ENCODE results near the gene HOXA4.

The HOXA4 gene

DNA sequence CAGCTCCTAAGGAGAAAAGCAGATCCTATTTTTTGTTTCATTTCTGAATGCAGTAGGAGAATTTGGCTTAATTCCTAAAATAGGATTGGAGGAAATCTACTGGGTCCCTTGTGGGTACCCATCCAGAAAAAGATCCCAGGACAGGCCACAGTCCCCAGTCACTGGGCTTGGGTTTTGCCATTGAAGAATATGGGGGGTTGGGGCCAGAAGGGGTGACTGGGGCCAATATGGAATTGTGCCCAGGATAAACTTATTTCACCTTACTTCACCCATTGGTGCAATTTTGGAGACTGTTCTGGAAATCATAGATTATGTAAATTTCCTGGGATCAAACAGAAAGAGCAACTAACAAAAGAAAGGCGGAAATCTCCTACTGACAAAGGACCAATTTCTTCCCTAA lies 7.9 kb upstream of the HOXA4 start:
- Histone ChIP-seq H3K27me3 (replicated peaks; ENCODE audit: control insufficient read depth, insufficient read depth, low read length) (no peaks in the 10 kb centered on the region), H3K4me3 (replicated peaks; ENCODE audit: low read depth, low read length) (no peak overlapping the region), H3K36me3 (ENCODE audit: control insufficient read depth, insufficient read depth, low read length) (no peaks in the 10 kb centered on the region)
- TF ChIP-seq, protein P1, sequence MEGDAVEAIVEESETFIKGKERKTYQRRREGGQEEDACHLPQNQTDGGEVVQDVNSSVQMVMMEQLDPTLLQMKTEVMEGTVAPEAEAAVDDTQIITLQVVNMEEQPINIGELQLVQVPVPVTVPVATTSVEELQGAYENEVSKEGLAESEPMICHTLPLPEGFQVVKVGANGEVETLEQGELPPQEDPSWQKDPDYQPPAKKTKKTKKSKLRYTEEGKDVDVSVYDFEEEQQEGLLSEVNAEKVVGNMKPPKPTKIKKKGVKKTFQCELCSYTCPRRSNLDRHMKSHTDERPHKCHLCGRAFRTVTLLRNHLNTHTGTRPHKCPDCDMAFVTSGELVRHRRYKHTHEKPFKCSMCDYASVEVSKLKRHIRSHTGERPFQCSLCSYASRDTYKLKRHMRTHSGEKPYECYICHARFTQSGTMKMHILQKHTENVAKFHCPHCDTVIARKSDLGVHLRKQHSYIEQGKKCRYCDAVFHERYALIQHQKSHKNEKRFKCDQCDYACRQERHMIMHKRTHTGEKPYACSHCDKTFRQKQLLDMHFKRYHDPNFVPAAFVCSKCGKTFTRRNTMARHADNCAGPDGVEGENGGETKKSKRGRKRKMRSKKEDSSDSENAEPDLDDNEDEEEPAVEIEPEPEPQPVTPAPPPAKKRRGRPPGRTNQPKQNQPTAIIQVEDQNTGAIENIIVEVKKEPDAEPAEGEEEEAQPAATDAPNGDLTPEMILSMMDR (IDR thresholded peaks at IDR 0.05; ENCODE audit: insufficient read depth, low read length, poor library complexity, severe bottlenecking) = no peak
- DNase-seq (ENCODE audit: extremely low read depth, insufficient read length) = no peak

DNA sequence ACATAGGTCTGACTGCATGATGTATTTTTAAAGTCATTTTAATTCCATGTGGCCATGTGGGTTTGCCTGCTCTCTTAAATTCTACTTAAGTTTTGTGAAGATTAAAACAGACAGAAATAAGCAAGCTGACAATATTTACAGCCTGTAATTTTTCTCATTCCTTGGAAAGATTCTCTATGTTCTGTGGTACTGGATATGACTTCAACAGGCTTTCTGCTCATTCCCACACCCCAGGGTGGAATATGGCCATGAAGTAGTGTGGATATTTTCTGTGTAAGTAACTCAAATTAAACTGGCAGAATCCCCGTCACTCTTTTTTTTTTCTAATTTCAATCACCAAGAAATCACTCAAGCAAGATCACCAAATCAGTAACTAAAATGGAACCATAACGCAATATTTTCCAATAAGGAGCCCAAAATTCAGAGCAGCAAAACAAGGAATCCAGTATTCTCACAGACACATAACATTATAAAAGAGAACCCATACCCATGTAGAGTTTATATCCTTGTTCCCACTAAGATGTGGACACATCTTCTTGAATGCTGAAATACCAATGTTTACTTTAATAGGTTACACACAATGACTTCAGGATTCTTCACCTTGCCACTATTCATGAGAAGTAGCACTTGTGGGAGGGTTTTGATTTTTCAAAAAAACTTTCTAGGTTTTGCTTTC lies 7.2 kb upstream of the HOXA4 start:
- Histone ChIP-seq H3K4me3 (replicated peaks; ENCODE audit: low read depth, low read length) (no peak overlapping the region), H3K36me3 (ENCODE audit: control insufficient read depth, insufficient read depth, low read length) (no peaks in the 10 kb centered on the region), H3K27me3 (replicated peaks; ENCODE audit: control insufficient read depth, insufficient read depth, low read length) (no peaks in the 10 kb centered on the region)
- TF ChIP-seq, protein P1 (IDR thresholded peaks at IDR 0.05; ENCODE audit: insufficient read depth, low read length, poor library complexity, severe bottlenecking) = no peak
- DNase-seq (ENCODE audit: extremely low read depth, insufficient read length) = no peak

DNA sequence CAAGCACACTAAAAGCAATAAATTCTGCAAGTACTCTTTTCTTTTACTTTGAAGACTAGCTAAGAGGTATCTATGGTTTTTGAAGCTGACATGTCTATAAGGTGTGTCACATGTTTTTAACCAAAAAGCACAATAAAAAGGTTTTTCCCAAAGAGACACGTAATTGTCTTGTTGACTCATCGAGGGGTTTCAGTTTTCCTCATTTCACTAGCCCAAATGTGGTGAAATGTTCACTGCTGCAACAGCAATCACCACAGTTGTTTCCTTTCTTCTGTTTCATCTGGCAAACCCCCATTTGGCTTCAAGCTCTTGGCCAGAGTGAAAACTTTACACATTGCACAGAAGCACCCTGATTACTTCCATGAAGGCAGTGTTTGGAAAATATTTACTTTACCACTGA lies 3.8 kb upstream of the HOXA4 start:
- no peak overlapping the region for H3K4me3 ChIP-seq (replicated peaks; ENCODE audit: low read depth, low read length)
- DNase-seq (ENCODE audit: extremely low read depth, insufficient read length) = no peak
- H3K36me3 ChIP-seq (ENCODE audit: control insufficient read depth, insufficient read depth, low read length) = no peaks in the 10 kb centered on the region
- TF ChIP-seq, protein P1 (IDR thresholded peaks at IDR 0.05; ENCODE audit: insufficient read depth, low read length, poor library complexity, severe bottlenecking) = no peak
- no peaks in the 10 kb centered on the region for H3K27me3 ChIP-seq (replicated peaks; ENCODE audit: control insufficient read depth, insufficient read depth, low read length)

DNA sequence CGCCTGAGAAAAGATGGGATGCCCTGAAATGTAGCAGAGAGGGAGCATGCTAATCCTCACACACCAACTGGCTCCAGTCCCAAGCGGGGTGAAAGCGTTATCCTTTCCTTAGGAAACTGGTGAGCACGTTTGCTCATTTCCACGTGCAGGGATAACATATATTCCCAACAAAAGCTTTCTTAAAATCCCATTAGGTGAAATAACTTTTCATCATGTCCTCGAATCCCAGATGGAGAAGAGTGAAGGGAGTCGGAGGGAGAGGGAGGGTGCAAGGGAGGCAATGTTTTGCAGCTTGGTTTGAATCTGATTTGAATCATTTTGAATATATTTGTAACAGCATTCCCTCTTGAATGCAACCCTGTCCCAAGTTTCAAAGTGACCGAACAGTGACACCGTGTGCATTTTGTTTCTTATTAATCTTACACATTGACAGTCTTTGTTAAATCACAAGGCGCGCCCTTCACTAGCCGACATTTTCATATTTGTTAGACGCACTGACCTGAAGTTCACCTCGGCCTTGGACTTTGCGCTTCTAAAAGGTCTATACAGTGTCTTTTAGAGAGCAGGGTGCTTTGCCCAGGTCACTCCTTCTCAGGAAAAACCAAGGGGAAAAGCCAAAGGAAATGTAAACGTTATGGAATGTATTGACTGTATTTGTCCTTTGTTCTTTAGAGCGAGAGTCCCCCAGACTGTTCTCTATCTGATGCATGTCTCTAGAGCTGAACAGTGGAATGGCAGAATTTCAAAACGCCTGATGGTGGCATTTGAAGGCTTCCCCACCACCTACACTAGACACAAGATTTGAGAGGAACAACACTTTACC lies 3.1 kb upstream of the HOXA4 start:
- no peak for DNase-seq (ENCODE audit: extremely low read depth, insufficient read length)
- TF ChIP-seq, protein P1 (IDR thresholded peaks at IDR 0.05; ENCODE audit: insufficient read depth, low read length, poor library complexity, severe bottlenecking) = no peak
- no peaks in the 10 kb centered on the region for H3K27me3 ChIP-seq (replicated peaks; ENCODE audit: control insufficient read depth, insufficient read depth, low read length)
- H3K36me3 ChIP-seq (ENCODE audit: control insufficient read depth, insufficient read depth, low read length) = no peaks in the 10 kb centered on the region
- no peak overlapping the region for H3K4me3 ChIP-seq (replicated peaks; ENCODE audit: low read depth, low read length)

DNA sequence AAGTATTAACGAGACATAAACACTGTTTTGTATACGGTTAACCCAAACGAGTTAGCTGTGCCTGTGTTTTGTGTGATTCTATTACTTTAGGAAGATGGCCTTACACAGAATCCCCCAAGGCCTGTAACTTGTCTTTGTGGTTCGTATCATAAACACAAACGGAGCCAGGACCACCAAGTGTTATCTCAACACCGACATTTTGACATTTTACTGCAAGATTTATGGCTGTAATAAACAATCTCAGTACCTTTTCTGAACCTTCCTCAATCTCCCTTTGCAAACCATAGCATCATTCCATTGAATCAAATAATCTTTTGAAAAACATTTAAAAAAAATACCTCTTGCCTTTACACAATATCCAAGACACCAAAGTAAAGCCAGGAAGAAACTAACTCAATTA lies 2.4 kb upstream of the HOXA4 start:
- Histone ChIP-seq H3K27me3 (replicated peaks; ENCODE audit: control insufficient read depth, insufficient read depth, low read length) (no peaks in the 10 kb centered on the region), H3K4me3 (replicated peaks; ENCODE audit: low read depth, low read length) (no peak overlapping the region), H3K36me3 (ENCODE audit: control insufficient read depth, insufficient read depth, low read length) (no peaks in the 10 kb centered on the region)
- no peak for DNase-seq (ENCODE audit: extremely low read depth, insufficient read length)
- TF ChIP-seq, protein P1 (IDR thresholded peaks at IDR 0.05; ENCODE audit: insufficient read depth, low read length, poor library complexity, severe bottlenecking) = no peak
